Muscle of leg (tissue), 11 donors: ENCODE results near the gene CEP112. TPM values are rescaled to one million over a fixed set of nuclear protein-coding genes. Genes with fewer than 3 reads are reported as not detected.

ENCODE experiments used
- DNase-seq: peaks from one replicate; pipeline ENCODE4 v3.0.0; 2013
- H3K27ac ChIP-seq: one replicate; pipeline ENCODE4 v1.5.1; 2013; ENCODE audit warnings: mild to moderate bottlenecking, low read length, control low read depth
- H3K27me3 ChIP-seq: one replicate; pipeline ENCODE4 v1.6.1; 2013; ENCODE audit warnings: low read length; ENCODE audit not compliant: control insufficient read depth, insufficient read depth
- H3K36me3 ChIP-seq: one replicate; pipeline ENCODE4 v1.6.1; 2013; ENCODE audit warnings: low read length; ENCODE audit not compliant: control insufficient read depth, insufficient read depth
- H3K4me1 ChIP-seq: one replicate; pipeline ENCODE4 v1.6.1; 2013; ENCODE audit warnings: low read length; ENCODE audit not compliant: control insufficient read depth, insufficient read depth
- H3K4me3 ChIP-seq: one replicate; pipeline ENCODE4 v1.5.1; 2013; ENCODE audit warnings: low read length, control low read depth
- H3K9me3 ChIP-seq: replicated peaks from 2 replicates; pipeline ENCODE4 v1.6.1; 2013; ENCODE audit warnings: low read depth, low read length; ENCODE audit not compliant: control insufficient read depth
- WGBS: methylation state at CpG from one replicate; pipeline ENCODE4 v1.1.5; 2013; ENCODE audit warnings: missing lambda C conversion rate; ENCODE audit not compliant: insufficient coverage; 5-methylcytosine and 5-hydroxymethylcytosine counted together
- polyA plus RNA-seq, 8 donors: library from polyadenylated mRNA; unstranded; fragments of 120-200 nt; gene quantifications; one replicate each; pipeline versions ENCODE4 v1.2.1 to v1.2.3, GENCODE V29; 2013; ENCODE audit warnings: inconsistent platforms in 1 of 8, low replicate concordance in 1 of 8; ENCODE audit not compliant: insufficient read length in 8 of 8, insufficient read depth in 1 of 8
- total RNA-seq: library from RNA; stranded (reverse); fragments of 120-200 nt; gene quantifications from one replicate; pipeline ENCODE4 v1.2.4, GENCODE V29; 2013

Gene CEP112
- total and polyA plus RNA-seq, 9 donors, result 11.4 to 19.0 (median 14.8) TPM

DNA sequence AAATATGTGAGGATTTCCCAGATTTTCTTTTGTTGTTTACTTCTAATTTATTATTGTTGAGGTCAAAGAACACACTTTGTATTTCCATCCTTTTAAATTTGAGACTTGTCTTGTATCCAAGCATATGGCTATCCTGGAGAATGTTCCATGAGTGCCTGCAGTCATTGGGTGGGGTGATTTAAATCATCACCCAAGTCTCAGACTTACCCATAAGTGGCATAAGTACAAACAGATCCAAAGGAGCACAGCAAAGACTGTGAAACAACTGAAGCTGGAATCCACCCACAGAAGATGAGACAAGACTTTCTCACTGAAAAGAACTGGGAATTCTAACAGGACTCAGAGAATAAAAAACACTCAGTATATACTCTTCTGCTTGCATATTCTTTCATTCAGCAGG lies 239.9 kb downstream of the CEP112 start:
- H3K4me3 ChIP-seq, result no peak overlapping the region
- peaks cover 11% of the 10 kb centered on the region for H3K9me3 ChIP-seq
- H3K27ac ChIP-seq, result no peak overlapping the region
- H3K36me3 ChIP-seq, result no peaks in the 10 kb centered on the region
- H3K27me3 ChIP-seq, result no peaks in the 10 kb centered on the region
- no peak for DNase-seq
- no peaks in the 10 kb centered on the region for H3K4me1 ChIP-seq

DNA sequence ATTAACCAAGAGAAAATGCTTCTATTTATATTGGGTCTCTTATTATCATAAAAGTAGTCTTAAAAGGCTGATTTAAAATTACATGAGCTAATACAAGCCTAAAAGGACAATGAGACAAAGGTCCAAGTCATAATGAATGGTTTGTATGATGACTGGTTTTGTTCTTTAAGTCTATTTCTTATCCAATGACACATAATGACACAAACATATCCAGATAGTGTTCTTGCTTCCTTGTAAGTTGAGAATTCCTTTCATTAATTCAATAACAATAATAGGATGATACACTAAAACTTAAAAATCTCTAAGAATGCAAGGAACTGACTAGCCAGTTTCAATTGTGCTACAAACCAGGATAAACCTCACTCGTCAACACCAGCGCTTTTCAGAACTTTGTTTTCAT lies 244.1 kb downstream of the CEP112 start:
- no CpG with 5 or more reads among the region's 2 CpGs for WGBS
- H3K27ac ChIP-seq, result no peak overlapping the region
- H3K9me3 ChIP-seq, result peaks cover 4% of the 10 kb centered on the region
- no peaks in the 10 kb centered on the region for H3K4me1 ChIP-seq
- no peak overlapping the region for H3K4me3 ChIP-seq
- DNase-seq, result no peak
- H3K36me3 ChIP-seq, result no peaks in the 10 kb centered on the region
- no peaks in the 10 kb centered on the region for H3K27me3 ChIP-seq

DNA sequence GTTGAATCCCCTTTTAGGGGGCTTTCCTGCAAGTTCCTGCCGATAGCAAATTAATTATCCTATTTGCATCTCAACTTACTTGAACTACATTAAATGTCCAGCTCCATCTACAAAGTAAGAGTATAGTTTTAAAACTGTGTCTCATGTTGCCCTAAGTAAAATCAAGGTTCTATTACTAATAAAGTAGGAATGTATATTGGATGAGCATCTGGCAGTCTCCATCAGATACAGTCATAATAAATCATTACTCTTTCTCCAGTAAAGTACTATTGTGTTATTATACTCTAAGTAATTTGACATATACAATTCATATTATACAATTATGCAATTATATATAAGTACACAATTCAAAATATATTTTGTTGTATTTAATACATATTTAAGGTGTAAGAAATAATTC lies 249.3 kb downstream of the CEP112 start:
- Histone ChIP-seq H3K27ac (no peak overlapping the region), H3K4me1 (no peaks in the 10 kb centered on the region), H3K36me3 (no peaks in the 10 kb centered on the region), H3K4me3 (no peak overlapping the region), H3K9me3 (peaks cover 5% of the 10 kb centered on the region), H3K27me3 (no peaks in the 10 kb centered on the region)
- DNase-seq, result no peak
- whole genome bisulfite sequencing, result no CpG with 5 or more reads among the region's 1 CpG

DNA sequence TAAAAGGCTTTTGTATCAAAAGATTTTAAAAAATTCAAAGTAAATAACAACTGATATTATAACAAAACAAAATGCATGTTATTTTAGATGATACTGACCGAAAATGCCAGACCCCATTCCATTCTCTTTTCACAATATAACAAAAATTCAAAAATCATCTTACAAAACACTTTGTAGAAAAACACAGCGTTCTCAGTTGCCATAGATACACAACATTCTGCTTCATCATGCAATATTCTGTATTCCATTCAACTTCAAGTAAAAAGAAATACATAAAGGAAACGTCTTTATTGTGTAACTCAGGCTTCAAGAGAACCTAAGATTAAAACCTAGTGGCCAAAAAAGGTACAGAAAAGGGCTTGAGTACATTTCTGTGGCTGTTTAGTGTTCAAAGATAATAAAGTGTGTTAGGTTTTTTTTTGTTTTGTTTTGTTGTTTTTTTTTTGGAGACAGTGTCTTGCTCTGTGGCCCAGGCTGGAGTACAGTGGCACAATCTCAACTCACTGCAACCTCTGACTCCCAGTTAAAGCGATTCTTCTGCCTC lies 250.5 kb downstream of the CEP112 start:
- Histone ChIP-seq H3K27ac (no peak overlapping the region), H3K4me3 (no peak overlapping the region), H3K27me3 (no peaks in the 10 kb centered on the region), H3K9me3 (peaks cover 5% of the 10 kb centered on the region), H3K36me3 (no peaks in the 10 kb centered on the region), H3K4me1 (no peaks in the 10 kb centered on the region)
- DNase-seq, result peak; percentile 39
- 93% methylated on average over 2 of the region's 4 CpGs for WGBS

DNA sequence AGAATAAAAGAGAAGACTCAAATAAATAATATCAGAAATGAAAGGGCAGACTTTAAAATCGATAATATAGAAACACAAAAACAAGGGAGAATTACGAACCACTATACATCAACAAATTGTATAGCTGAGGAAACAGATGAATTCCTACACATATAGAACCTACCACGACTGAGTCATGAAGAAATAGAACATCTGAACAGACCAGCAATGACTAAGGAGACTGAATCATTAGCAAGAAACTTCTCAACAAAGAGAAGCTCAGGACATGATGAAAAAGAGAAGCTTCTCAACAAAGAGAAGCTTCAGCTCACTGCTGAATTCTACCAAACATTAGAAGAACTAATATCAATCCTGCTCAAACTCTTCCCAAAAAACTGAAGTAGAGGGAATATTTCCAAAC lies 255.9 kb downstream of the CEP112 start:
- Histone ChIP-seq H3K9me3 (peaks cover 7% of the 10 kb centered on the region), H3K27me3 (no peaks in the 10 kb centered on the region), H3K36me3 (no peaks in the 10 kb centered on the region), H3K27ac (no peak overlapping the region), H3K4me3 (no peak overlapping the region), H3K4me1 (no peaks in the 10 kb centered on the region)
- DNase-seq, result no peak
- WGBS, result no CpG with 5 or more reads among the region's 3 CpGs

DNA sequence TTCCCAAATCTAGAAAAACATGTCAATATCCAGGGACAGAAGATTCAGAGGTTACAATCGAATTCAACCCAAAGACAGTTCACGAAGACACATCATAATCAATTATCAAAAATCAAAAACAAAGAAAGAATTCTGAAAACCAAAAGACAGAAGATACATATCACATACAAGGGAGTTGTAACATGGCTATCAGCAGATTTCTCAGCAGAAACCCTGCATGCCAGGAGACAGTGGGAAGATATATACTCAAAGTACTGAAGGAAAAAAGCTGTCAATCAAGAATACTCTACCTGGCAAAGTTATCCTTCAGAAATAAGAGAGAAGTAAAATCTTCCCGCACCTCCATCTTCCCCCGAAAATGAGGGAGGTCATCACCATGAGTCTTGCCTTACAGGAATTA lies 258.6 kb downstream of the CEP112 start:
- Histone ChIP-seq H3K4me1 (no peaks in the 10 kb centered on the region), H3K36me3 (no peaks in the 10 kb centered on the region), H3K27me3 (no peaks in the 10 kb centered on the region), H3K4me3 (no peak overlapping the region), H3K9me3 (peaks cover 2% of the 10 kb centered on the region), H3K27ac (no peak overlapping the region)
- no peak for DNase-seq
- 83% methylated on average over 1 of the region's 4 CpGs for whole genome bisulfite sequencing

DNA sequence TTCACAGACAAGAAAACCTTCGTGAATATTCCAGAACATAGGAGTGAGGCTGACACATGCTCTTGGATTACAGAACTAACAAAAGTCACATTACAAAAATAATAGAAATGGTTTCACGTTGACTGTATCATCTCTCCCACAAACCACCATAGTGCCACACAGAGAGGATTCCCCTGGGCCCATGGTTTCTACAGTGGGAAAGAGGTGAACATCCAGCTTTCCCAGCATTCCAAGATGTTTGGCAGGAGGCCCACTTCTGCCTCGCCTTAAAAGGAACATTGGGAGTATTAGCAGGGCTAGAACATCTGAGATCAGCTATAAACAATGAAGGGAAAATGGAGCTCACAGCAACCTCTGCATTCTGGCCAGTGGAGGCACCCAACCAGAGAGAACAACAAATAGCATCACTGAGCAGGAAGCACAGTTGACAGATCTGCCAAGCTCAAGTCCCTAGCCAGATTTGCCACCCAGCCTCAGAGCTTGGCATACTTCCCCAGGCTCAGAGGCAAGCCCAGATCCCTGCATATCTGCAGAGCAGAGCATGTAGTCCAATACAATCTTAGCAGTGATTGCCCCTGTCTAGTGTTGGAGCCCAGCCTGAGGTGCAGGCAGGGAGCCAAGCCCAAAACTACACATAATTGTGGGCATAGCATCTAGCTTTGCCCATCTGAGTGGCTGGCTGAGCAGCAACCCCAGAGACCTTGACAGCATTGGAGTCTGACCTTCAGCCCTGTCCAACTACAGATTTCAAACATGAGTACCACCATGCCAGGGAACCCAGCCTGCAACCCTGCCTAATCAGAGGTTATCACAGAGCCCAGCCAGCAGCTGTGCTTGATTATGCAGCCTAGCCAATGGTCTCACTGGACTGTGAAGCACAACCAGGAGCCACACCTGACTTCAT lies 260.4 kb downstream of the CEP112 start:
- Histone ChIP-seq H3K4me1 (no peaks in the 10 kb centered on the region), H3K4me3 (no peak overlapping the region), H3K36me3 (peaks cover 5% of the 10 kb centered on the region), H3K27me3 (no peaks in the 10 kb centered on the region), H3K9me3 (peaks cover 2% of the 10 kb centered on the region), H3K27ac (no peak overlapping the region)
- 83% methylated on average over 1 of the region's 3 CpGs for WGBS
- no peak for DNase-seq

DNA sequence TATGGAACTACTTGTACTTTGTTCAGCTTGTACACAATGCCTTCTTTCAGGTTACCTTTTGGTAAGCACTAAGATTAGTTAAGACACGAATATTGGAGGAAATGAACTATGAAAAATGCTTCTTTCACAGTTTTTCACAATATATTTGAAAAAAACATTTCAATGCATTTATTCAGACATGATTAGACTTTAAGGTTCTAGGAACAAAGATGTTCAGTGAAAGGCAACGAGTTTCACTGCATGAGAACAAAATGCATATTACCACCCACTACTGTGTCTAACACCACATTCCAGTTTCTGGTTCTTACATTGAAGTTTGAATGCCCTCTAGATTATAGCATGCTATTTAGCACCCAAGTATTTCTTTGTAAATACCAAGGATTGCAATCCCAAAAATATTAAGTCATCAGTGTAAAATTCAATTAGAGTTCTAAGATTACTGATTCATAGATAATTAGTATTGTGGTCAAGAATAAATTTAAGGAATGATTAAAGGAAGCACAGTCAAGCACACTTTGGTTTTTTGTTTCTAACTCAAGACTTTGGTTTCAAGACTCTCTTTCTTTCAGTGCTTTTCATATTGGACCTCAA lies 261.7 kb downstream of the CEP112 start:
- WGBS, result 80% methylated on average over 1 of the region's 2 CpGs
- no peak overlapping the region for H3K4me3 ChIP-seq

DNA sequence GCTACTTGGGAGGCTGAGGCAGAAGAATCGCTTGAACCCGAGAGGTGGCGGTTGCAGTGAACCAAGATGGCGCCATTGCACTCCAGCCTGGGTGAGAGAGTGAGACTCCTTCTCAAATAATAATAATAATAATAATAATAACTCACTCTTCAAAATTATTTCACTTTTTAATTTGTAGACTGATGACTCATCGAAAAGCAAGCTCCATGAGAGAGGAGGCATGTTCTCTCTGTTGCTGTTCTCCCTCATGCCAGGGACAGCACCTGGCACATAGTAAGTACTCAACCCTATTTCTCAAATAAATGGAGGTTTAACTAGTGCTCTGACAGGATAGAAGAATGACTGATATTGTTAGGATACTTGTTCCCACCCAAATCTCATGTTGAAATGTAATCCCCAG lies 265.3 kb downstream of the CEP112 start:
- H3K4me1 ChIP-seq, result peaks cover 4% of the 10 kb centered on the region
- H3K27ac ChIP-seq, result peak overlapping the region; percentile 87
- no peak for DNase-seq
- H3K27me3 ChIP-seq, result no peaks in the 10 kb centered on the region
- no peaks in the 10 kb centered on the region for H3K9me3 ChIP-seq
- WGBS, result no CpG with 5 or more reads among the region's 5 CpGs
- H3K4me3 ChIP-seq, result no peak overlapping the region
- peaks cover 6% of the 10 kb centered on the region for H3K36me3 ChIP-seq

More for the DNA sequence above, 261.7 kb downstream of the CEP112 start:
- Histone ChIP-seq H3K27me3 (no peaks in the 10 kb centered on the region), H3K9me3 (peaks cover 2% of the 10 kb centered on the region), H3K36me3 (peaks cover 6% of the 10 kb centered on the region), H3K4me1 (peaks cover 4% of the 10 kb centered on the region), H3K27ac (no peak overlapping the region)
- no peak for DNase-seq

DNA sequence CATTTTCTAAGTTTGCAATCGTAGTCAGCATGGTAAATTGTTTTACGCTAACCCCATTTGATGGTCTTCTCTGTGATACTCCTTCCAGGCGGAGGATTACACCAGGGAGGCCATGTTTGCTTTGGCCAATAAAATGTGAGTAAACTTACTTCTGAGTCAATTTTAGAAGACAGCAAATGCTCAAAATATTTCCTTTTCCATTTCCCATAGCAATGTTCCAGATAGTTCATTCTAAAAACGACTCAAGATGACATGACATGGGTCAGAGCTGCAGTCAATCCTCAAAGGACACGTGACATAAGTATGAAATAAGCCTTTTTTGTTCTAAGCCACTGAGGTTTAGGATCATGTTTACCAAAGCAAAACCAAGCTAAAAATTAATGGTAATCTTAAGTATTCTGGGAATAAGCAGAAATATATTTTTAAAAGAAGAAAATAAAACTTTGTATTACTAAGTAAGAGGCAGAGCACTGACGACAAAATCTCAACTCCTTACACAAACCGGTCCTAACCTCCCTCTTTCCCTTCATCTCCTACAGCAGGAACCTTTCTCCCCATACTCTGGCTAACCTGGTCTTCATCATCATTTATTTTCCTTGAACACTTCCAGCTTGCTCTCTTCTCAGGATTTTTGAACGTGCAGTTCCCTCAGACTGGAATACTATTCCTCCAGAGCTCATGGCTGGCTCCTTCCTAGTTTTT lies 266.2 kb downstream of the CEP112 start:
- WGBS, result 65% methylated on average over 3 of the region's 8 CpGs
- H3K9me3 ChIP-seq, result no peaks in the 10 kb centered on the region
- peak; percentile 91 for DNase-seq
- H3K4me1 ChIP-seq, result peaks cover 4% of the 10 kb centered on the region
- H3K4me3 ChIP-seq, result no peak overlapping the region
- no peaks in the 10 kb centered on the region for H3K27me3 ChIP-seq
- peaks cover 6% of the 10 kb centered on the region for H3K36me3 ChIP-seq
- peak overlapping the region; percentile 87 for H3K27ac ChIP-seq
